Measurements from ENCODE around the gene VPS51.
A peak's percentile ranks its signal among the peaks of the same experiment; 100 is the strongest.

- peak; percentile 35 for TF ChIP-seq POLR2A (IDR thresholded peaks at IDR 0.05; ENCODE audit: low read length)
- no peak for TF ChIP-seq GATA1 (IDR thresholded peaks at IDR 0.05; ENCODE audit: low read depth, low read length)
Observed at GRCh38 chr11:65126624-65127274, 30.7 kb downstream of the VPS51 start.
